Small intestine (tissue), 7 donors: Measurements from ENCODE around the gene RNF186. TPM values are rescaled to one million over a fixed set of nuclear protein-coding genes. Genes with fewer than 3 reads are reported as not detected.

Experiments used
- DNase-seq, 2 donors: peaks; one replicate each; pipeline versions ENCODE4 v3.0.0 to v3.0.0-alpha.2; 2013
- FAIRE-seq: peaks from 2 replicates; lab custom pipeline; 2012; peaks lifted over from hg19 to GRCh38; lab: Jason Lieb, UNC
- H3K27ac ChIP-seq, 3 donors: one replicate each; pipeline ENCODE4 v1.5.1; 2013; ENCODE audit warnings: low read length in 2 of 3, mild to moderate bottlenecking in 2 of 3, control low read depth in 1 of 3, inconsistent platforms in 1 of 3, low read depth in 1 of 3, moderate library complexity in 1 of 3
- H3K27me3 ChIP-seq, 3 donors: one replicate each; pipeline ENCODE4 v1.6.1; 2013; ENCODE audit warnings: low read length in 3 of 3, inconsistent platforms in 1 of 3; ENCODE audit not compliant: control insufficient read depth in 3 of 3, insufficient read depth in 3 of 3
- H3K36me3 ChIP-seq, 3 donors: one replicate each; pipeline ENCODE4 v1.6.1; 2013; ENCODE audit warnings: low read length in 3 of 3, inconsistent platforms in 1 of 3, low read depth in 1 of 3, mild to moderate bottlenecking in 1 of 3, moderate library complexity in 1 of 3; ENCODE audit not compliant: control insufficient read depth in 3 of 3, insufficient read depth in 2 of 3
- H3K4me1 ChIP-seq, 3 donors: one replicate each; pipeline ENCODE4 v1.6.1; 2013; ENCODE audit warnings: low read length in 2 of 3, inconsistent platforms in 1 of 3, low read depth in 1 of 3, mild to moderate bottlenecking in 1 of 3, moderate library complexity in 1 of 3; ENCODE audit not compliant: control insufficient read depth in 3 of 3, insufficient read depth in 2 of 3
- H3K4me3 ChIP-seq, 3 donors: one replicate each; pipeline ENCODE4 v1.5.1; 2013; ENCODE audit warnings: low read length in 3 of 3, control low read depth in 1 of 3, inconsistent platforms in 1 of 3, low read depth in 1 of 3, mild to moderate bottlenecking in 1 of 3, moderate library complexity in 1 of 3
- H3K9me3 ChIP-seq, 2 donors: one replicate each; pipeline ENCODE4 v1.6.1; 2013; ENCODE audit warnings: low read depth in 1 of 2, low read length in 1 of 2; ENCODE audit not compliant: control insufficient read depth in 2 of 2, insufficient read depth in 1 of 2
- WGBS, 3 donors: extraction: QIAGEN DNeasy Blood & Tissue Kit; methylation state at CpG; one replicate each; pipeline ENCODE4 v1.1.7; 2013; 5-methylcytosine and 5-hydroxymethylcytosine counted together
- polyA plus RNA-seq, 4 donors: library from polyadenylated mRNA; stranded (reverse) in 3 of 4; unstranded in 1 of 4; fragments of 200-250 nt in 3 of 4; fragments of 120-200 nt in 1 of 4; gene quantifications; one replicate each; pipeline versions ENCODE4 v1.2.1 to v1.2.3, GENCODE V29; 2013
- donor health status: healthy with polysubstance abuse.
- donor health status: control.
- donor health status: control.
- donor health status: Bipolar disorder and iron deficiency.
- donor health status: healthy.

RNF186 gene
- polyA plus RNA-seq, 4 donors = 41.8 to 257 (median 104) TPM

DNA sequence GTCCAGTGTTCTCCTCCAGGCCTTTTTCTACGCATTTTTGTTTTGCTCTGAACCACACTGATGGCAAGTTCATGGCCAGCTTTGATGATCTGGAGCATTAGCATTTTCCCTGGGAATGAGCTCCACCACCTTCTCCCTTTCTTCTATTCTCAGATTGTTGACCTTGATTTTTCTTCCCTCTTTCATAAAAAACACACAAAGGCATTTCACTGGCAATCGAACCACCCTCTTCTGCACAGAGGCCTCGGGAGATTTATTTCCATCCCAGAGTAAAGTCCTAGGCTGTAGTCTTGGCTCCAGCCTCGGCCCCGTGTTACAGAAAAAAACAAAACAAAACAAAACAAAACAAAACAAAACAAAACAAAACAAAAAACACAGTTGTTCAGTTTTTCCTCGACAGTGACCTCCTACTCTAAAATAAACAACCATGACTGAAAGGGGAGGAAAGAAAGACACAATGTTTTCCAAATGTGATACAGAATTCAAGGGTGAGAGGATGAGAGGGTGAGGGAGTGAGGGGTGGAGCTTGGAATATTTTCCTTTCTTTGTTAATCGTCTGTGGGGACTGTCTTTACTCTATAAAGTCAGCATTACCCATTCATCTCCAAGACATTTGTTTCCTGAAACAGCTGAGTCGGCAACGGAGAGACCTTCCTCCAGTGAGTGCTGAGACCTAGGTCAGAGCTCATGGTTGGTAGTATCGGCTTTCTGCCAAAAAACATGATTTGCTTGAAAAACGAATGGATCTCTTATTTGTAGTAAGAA, 29.8 kb upstream of the RNF186 start:
- H3K9me3 ChIP-seq = peaks cover 0 to 5% of the 10 kb centered on the region in 2 donors
- no peaks in the 10 kb centered on the region for H3K27me3 ChIP-seq
- 32 to 47% (median 35%) methylated on average over 11 of the region's 11 CpGs for WGBS, 3 donors
- H3K36me3 ChIP-seq = no peaks in the 10 kb centered on the region
- no peak for FAIRE-seq
- H3K27ac ChIP-seq = no peak overlapping the region
- no peak for DNase-seq
- H3K4me1 ChIP-seq = peaks cover 0 to 14% (median 3%) of the 10 kb centered on the region in 3 donors
- no peak overlapping the region for H3K4me3 ChIP-seq

DNA sequence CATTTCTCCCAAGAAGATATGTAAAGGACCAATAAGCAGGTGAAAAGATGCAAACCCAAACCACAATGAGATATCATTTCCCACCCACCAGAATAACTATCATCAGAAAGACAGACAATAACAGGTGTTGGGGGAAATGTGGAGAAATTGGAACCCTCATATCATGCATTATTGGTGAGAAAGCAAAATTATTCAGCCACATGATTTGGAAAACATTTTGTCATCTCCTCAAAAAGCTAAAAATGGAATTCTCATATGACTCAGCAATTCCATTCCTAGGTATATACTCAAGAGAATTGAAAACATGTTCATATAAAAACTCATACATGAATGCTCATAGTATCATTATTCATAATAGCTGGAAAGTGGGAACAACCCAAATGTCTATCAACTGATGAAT, 25.1 kb upstream of the RNF186 start:
- FAIRE-seq = no peak
- Histone ChIP-seq H3K4me1 (peaks cover 0 to 7% (median 0%) of the 10 kb centered on the region in 3 donors), H3K9me3 (peaks cover 0 to 5% of the 10 kb centered on the region in 2 donors), H3K27ac (no peak overlapping the region), H3K36me3 (no peaks in the 10 kb centered on the region), H3K4me3 (no peak overlapping the region), H3K27me3 (no peaks in the 10 kb centered on the region)
- no peak for DNase-seq

DNA sequence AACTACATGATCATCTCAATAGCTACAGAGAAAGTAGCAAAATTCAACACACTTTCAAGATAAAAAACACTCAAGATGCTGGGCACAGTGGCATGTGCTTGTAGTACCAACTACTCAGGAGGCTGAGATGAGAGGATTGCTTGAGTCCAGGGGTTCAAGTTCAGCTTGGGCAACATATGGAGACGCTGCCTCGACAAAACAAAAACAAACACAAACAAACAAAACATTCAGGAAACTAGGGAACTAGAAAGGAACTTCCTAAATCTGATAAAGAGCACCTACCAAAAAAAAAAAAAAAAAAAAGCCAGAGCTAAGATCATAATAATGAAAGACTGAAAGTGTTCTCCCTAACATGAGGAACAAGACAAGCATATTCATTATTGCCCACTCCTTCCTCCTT, 22.8 kb upstream of the RNF186 start:
- no peak for DNase-seq
- H3K27me3 ChIP-seq = no peaks in the 10 kb centered on the region
- no peaks in the 10 kb centered on the region for H3K4me1 ChIP-seq
- no peak overlapping the region for H3K4me3 ChIP-seq
- FAIRE-seq = no peak
- no peak overlapping the region for H3K27ac ChIP-seq
- WGBS, 3 donors = 59 to 67% (median 63%) methylated on average over 2 of the region's 2 CpGs
- H3K9me3 ChIP-seq = no peaks in the 10 kb centered on the region
- H3K36me3 ChIP-seq = no peaks in the 10 kb centered on the region

DNA sequence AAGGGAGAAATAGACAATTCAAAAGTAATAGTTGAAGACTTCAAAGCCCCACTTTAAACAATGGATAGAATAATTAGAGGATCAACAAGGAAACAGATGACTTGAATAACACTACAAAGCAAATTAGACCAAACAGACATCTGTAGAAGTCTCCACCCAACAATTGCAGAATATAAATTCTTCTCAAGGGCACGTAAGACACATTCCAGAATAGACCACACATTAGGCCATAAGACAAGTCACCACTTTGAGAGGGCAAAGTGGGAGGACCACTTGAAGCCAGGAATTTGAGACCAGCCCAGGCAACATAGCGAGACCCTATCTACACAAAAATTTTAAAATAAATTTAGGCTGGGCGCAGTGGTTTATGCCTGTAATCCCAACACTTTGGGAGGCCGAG, 20.5 kb upstream of the RNF186 start:
- H3K27me3 ChIP-seq = peaks cover 0 to 4% (median 0%) of the 10 kb centered on the region in 3 donors
- no peaks in the 10 kb centered on the region for H3K4me1 ChIP-seq
- H3K36me3 ChIP-seq = no peaks in the 10 kb centered on the region
- DNase-seq = no peak
- 87 to 93% (median 89%) methylated on average over 4 of the region's 4 CpGs for WGBS, 3 donors
- H3K4me3 ChIP-seq = no peak overlapping the region
- FAIRE-seq = no peak
- no peak overlapping the region for H3K27ac ChIP-seq
- peaks cover 0 to 6% of the 10 kb centered on the region in 2 donors for H3K9me3 ChIP-seq

DNA sequence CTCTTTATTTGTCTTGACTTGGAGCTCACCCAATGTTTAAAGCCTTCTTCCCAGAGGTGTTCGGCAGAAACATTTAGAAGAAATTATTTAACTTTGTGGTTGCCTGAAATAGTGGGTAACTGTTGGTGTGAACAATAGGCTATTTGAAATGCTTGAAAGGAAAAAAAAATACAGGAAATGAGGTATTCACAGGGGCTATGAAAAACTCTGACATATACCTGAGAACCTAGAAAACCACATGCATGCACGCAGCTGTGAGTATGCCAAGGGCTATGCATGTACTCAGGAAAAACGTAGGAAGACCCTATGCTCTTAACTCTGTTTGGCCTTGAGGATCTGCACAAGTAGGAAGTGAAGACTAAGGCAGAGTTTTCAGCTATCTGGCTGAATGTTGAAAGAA, 16.4 kb upstream of the RNF186 start:
- H3K27ac ChIP-seq = no peak overlapping the region
- H3K9me3 ChIP-seq = peaks cover 0 to 6% of the 10 kb centered on the region in 2 donors
- 73 to 81% (median 80%) methylated on average over 3 of the region's 3 CpGs for WGBS, 3 donors
- no peaks in the 10 kb centered on the region for H3K4me1 ChIP-seq
- peaks cover 0 to 5% (median 0%) of the 10 kb centered on the region in 3 donors for H3K27me3 ChIP-seq
- FAIRE-seq = no peak
- no peaks in the 10 kb centered on the region for H3K36me3 ChIP-seq
- DNase-seq = no peak
- no peak overlapping the region for H3K4me3 ChIP-seq

DNA sequence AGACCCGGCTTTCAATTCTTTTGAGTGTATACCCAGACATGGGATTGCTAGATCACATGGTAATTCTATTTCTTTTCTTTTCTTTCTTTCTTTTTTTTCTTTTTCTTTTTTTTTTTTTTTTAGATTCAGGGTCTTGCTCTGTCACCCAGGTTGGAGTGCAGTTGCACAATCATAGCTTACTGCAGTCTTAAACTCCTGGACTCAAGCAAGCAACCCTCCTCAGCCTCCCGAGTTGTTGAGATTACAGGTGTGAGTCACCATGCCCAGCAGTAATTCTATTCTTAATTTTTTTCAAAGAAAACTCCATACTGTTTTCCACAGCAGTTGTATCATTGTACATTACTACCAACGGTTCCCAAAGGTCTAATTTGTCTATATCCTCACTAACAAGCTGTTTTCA, 13.5 kb upstream of the RNF186 start:
- DNase-seq = peak in 1 of 2 donors; percentile 72
- Histone ChIP-seq H3K36me3 (no peaks in the 10 kb centered on the region), H3K27me3 (peaks cover 0 to 5% (median 0%) of the 10 kb centered on the region in 3 donors), H3K4me3 (no peak overlapping the region), H3K9me3 (peaks cover 0 to 6% of the 10 kb centered on the region in 2 donors), H3K4me1 (peaks cover 0 to 15% (median 2%) of the 10 kb centered on the region in 3 donors), H3K27ac (no peak overlapping the region)
- 42 to 67% (median 54%) methylated on average over 3 of the region's 3 CpGs for WGBS, 3 donors
- FAIRE-seq = no peak

DNA sequence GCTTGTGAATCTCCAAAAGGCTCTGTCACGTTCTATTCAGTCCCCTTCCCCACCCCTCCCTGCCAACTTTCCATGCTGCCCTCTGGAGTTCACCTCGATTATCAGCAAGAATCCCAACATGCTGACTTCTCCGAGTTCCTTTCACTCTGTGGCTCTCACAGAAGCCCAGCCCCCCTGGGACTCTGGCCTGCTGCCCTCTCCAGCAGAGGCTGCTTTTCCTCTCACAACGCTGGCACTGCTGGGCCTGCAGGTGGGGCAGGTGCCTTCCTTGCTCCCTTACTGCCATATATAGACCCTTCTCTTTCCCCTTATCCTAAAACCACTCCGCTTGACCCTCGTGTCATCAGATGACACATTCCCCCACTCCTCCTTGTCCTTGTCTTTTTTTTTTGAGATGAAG, 10.2 kb upstream of the RNF186 start:
- Histone ChIP-seq H3K36me3 (no peaks in the 10 kb centered on the region), H3K27ac (peak overlapping the region in 1 of 3 donors; percentile 46), H3K27me3 (peaks cover 0 to 1% (median 0%) of the 10 kb centered on the region in 3 donors), H3K4me3 (no peak overlapping the region), H3K4me1 (peaks cover 0 to 15% (median 2%) of the 10 kb centered on the region in 3 donors), H3K9me3 (no peaks in the 10 kb centered on the region)
- FAIRE-seq = no peak
- WGBS, 3 donors = 19 to 31% (median 29%) methylated on average over 6 of the region's 6 CpGs
- DNase-seq = peak; percentile 60 to 80

DNA sequence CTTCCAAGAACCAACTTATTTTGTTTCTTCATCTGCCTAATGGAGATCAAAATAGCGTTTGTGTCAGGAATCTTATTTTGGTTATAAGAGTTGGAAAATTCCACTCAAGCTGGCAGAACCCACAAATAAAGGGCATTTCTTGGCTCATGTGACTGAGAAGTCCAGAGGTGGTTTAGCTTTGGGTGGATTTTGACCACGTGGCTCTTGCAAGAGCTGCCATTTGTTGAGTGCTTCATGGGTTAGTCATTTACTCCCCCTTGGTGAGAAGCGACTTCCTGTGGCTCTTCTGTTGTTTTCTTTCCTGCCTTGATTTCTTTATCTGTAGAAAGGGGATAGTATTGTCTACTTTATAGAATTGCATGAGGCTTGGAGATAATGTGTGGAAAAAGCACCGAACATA, 9.5 kb upstream of the RNF186 start:
- no peaks in the 10 kb centered on the region for H3K9me3 ChIP-seq
- H3K27ac ChIP-seq = no peak overlapping the region
- WGBS, 3 donors = 73 to 76% (median 75%) methylated on average over 4 of the region's 4 CpGs
- peaks cover 0 to 1% (median 0%) of the 10 kb centered on the region in 3 donors for H3K27me3 ChIP-seq
- H3K36me3 ChIP-seq = no peaks in the 10 kb centered on the region
- DNase-seq (no peak), FAIRE-seq (no peak)
- H3K4me1 ChIP-seq = peaks cover 0 to 17% (median 2%) of the 10 kb centered on the region in 3 donors
- no peak overlapping the region for H3K4me3 ChIP-seq
